Measurements from ENCODE around the gene DSG3.
"Not testable (repeated sequence)": the region's sequence is repeated elsewhere in the genome, so short reads cannot be mapped to it uniquely, and the experiment has no call there.

DSG3 gene

DNA sequence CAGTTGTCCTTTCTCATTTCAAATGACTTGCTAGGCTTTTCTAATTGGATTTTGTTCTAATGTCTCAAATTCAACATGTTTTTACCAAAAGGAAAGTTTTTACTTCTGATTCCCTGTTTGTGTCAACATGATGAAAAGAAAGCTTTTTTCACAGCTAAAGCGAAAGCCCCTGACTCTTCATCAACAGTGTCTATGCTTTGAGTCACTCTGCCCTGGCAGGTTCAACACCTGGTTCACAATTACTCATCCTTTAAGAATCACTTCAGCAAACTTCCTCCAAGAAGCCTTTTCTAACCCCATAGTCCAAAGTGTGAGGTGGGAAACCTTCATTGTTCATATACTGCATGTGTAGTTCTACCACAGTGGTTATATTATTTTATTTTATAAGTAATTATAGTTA, 42.8 kb downstream of the DSG3 start:
- H3K27me3 ChIP-seq (replicated peaks in 2 of 5; ENCODE audit: control insufficient read depth in 4 of 5, insufficient read depth in 5 of 5, low read length in 4 of 5): no peaks in the 10 kb centered on the region
- CTCF ChIA-PET: no interaction called here
- H3K36me3 ChIP-seq (ENCODE audit: control insufficient read depth in 4 of 4, insufficient read depth in 4 of 4, low read length in 3 of 4): no peaks in the 10 kb centered on the region
- H3K27ac ChIP-seq (ENCODE audit: insufficient read depth in 1 of 2, low read depth in 1 of 2, low read length in 2 of 2, poor library complexity in 1 of 2, severe bottlenecking in 2 of 2): no peak overlapping the region
- no peaks in the 10 kb centered on the region for H3K4me1 ChIP-seq (ENCODE audit: control extremely low read depth in 1 of 4, control insufficient read depth in 4 of 4, insufficient read depth in 4 of 4, low read length in 3 of 4)
- H3K9me3 ChIP-seq (ENCODE audit: control extremely low read depth in 1 of 5, control insufficient read depth in 4 of 5, insufficient read depth in 2 of 5, low read depth in 1 of 5, low read length in 4 of 5): no peaks in the 10 kb centered on the region
- POLR2A ChIA-PET: no interaction called here
- no peak for DNase-seq
- H3K4me3 ChIP-seq (ENCODE audit: control insufficient read depth in 1 of 7, extremely low read depth in 1 of 7, insufficient read depth in 4 of 7, low read depth in 2 of 7, low read length in 6 of 7): no peak overlapping the region
- WGBS (ENCODE audit: insufficient coverage): 83% methylated on average over 1 of the region's 1 CpG

DNA sequence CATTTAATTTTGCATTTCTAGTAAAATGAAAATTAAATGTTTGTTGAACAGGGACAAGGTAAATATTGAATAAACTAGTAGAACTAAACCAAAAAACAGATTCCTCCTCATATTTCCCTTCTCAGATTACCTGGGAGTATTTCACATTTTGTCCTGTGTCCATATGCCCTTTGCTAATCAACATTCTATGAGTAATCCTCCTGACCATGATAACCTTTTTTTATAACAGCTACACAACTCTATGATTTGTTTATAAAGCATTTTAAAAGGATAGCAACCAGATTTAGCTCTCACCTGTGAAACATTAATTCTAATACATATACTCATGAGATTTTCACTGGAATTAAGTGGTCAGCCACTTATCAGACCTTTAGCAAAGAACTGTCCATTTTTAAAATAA, 43.3 kb downstream of the DSG3 start:
- DNase-seq: no peak
- H3K4me1 ChIP-seq (ENCODE audit: control extremely low read depth in 1 of 4, control insufficient read depth in 4 of 4, insufficient read depth in 4 of 4, low read length in 3 of 4): no peaks in the 10 kb centered on the region
- no peaks in the 10 kb centered on the region for H3K9me3 ChIP-seq (ENCODE audit: control extremely low read depth in 1 of 5, control insufficient read depth in 4 of 5, insufficient read depth in 2 of 5, low read depth in 1 of 5, low read length in 4 of 5)
- H3K27ac ChIP-seq (ENCODE audit: insufficient read depth in 1 of 2, low read depth in 1 of 2, low read length in 2 of 2, poor library complexity in 1 of 2, severe bottlenecking in 2 of 2): no peak overlapping the region
- H3K4me3 ChIP-seq (ENCODE audit: control insufficient read depth in 1 of 7, extremely low read depth in 1 of 7, insufficient read depth in 4 of 7, low read depth in 2 of 7, low read length in 6 of 7): no peak overlapping the region
- no peaks in the 10 kb centered on the region for H3K36me3 ChIP-seq (ENCODE audit: control insufficient read depth in 4 of 4, insufficient read depth in 4 of 4, low read length in 3 of 4)
- POLR2A ChIA-PET: interaction anchor here (0.6 kb wide), 1 partner anchor 412 kb away, joined by 3 read pairs; no protein-coding TSS in a partner anchor
- CTCF ChIA-PET: no interaction called here
- no peaks in the 10 kb centered on the region for H3K27me3 ChIP-seq (replicated peaks in 2 of 5; ENCODE audit: control insufficient read depth in 4 of 5, insufficient read depth in 5 of 5, low read length in 4 of 5)

DNA sequence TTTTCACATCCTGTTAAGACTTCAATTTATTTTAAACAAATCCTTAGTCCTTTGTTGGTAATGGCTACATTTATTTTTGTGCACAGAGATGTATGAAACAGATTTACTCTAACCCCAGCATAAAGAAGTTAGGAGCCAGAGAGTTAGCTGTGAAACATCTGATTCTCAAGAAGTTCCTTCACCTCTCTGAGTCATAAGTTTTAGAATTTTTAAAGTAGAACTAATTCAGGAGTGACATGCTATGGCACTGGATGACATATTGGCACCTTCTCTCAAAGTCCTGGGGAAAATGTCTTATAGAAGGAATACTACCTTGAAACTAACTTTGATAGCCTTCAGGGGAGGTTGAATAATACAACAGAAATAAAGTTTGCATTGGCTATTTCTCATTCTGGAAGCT, 44.0 kb downstream of the DSG3 start:
- ChIA-PET CTCF (no interaction called here), POLR2A (no interaction called here)
- no peak for DNase-seq
- Histone ChIP-seq H3K27me3 (replicated peaks in 2 of 5; ENCODE audit: control insufficient read depth in 4 of 5, insufficient read depth in 5 of 5, low read length in 4 of 5) (no peaks in the 10 kb centered on the region), H3K4me3 (ENCODE audit: control insufficient read depth in 1 of 7, extremely low read depth in 1 of 7, insufficient read depth in 4 of 7, low read depth in 2 of 7, low read length in 6 of 7) (no peak overlapping the region), H3K36me3 (ENCODE audit: control insufficient read depth in 4 of 4, insufficient read depth in 4 of 4, low read length in 3 of 4) (no peaks in the 10 kb centered on the region), H3K27ac (ENCODE audit: insufficient read depth in 1 of 2, low read depth in 1 of 2, low read length in 2 of 2, poor library complexity in 1 of 2, severe bottlenecking in 2 of 2) (no peak overlapping the region), H3K9me3 (ENCODE audit: control extremely low read depth in 1 of 5, control insufficient read depth in 4 of 5, insufficient read depth in 2 of 5, low read depth in 1 of 5, low read length in 4 of 5) (no peaks in the 10 kb centered on the region), H3K4me1 (ENCODE audit: control extremely low read depth in 1 of 4, control insufficient read depth in 4 of 4, insufficient read depth in 4 of 4, low read length in 3 of 4) (no peaks in the 10 kb centered on the region)

DNA sequence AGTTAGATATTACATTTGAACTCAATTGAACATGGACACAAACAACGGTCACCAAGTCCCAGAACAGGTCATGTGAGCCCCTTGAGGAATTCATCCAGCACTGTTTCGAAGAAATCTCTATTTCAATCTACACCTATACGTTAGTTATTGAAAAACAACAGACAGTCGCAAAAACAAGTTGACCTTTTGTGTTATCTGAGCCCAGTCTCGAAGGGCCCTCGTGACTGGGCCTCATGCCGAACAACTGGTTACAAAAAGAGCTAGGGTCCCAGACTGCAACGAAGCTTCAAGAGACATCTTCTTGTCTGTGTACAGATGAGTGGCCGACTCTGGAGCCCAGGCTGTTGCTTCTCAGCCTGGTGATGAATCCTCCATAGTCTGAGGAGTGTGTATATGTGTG, 45.1 kb downstream of the DSG3 start:
- Histone ChIP-seq H3K27me3 (replicated peaks in 2 of 5; ENCODE audit: control insufficient read depth in 4 of 5, insufficient read depth in 5 of 5, low read length in 4 of 5) (peaks cover 0 to 2% (median 0%) of the 10 kb centered on the region in 5 experiments), H3K36me3 (ENCODE audit: control insufficient read depth in 4 of 4, insufficient read depth in 4 of 4, low read length in 3 of 4) (no peaks in the 10 kb centered on the region), H3K4me3 (ENCODE audit: control insufficient read depth in 1 of 7, extremely low read depth in 1 of 7, insufficient read depth in 4 of 7, low read depth in 2 of 7, low read length in 6 of 7) (no peak overlapping the region), H3K27ac (ENCODE audit: insufficient read depth in 1 of 2, low read depth in 1 of 2, low read length in 2 of 2, poor library complexity in 1 of 2, severe bottlenecking in 2 of 2) (no peak overlapping the region), H3K4me1 (ENCODE audit: control extremely low read depth in 1 of 4, control insufficient read depth in 4 of 4, insufficient read depth in 4 of 4, low read length in 3 of 4) (peaks cover 0 to 5% (median 1%) of the 10 kb centered on the region in 4 experiments), H3K9me3 (ENCODE audit: control extremely low read depth in 1 of 5, control insufficient read depth in 4 of 5, insufficient read depth in 2 of 5, low read depth in 1 of 5, low read length in 4 of 5) (no peaks in the 10 kb centered on the region)
- no peak for DNase-seq
- ChIA-PET POLR2A (no interaction called here), CTCF (no interaction called here)
- WGBS (ENCODE audit: insufficient coverage): 94% methylated on average over 7 of the region's 9 CpGs

DNA sequence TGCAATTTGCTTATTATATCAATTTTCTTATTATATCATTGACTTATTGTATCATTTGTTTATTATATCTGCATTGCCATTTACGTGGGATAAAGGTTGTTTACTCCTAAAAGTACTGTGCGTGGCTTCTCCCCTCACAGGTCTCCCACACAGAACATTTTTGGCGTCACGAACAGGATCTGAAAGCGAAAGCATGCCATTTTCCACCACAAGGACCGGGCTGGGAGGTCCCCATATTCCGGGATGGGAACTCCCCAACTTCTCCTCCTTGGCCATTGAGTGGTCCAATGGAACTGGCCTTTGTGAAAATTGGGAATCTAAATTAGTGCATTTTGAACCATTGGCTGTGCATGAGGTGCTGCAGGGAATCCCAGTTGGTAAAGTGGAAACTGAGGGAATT, 45.6 kb downstream of the DSG3 start:
- Histone ChIP-seq H3K4me3 (ENCODE audit: control insufficient read depth in 1 of 7, extremely low read depth in 1 of 7, insufficient read depth in 4 of 7, low read depth in 2 of 7, low read length in 6 of 7) (no peak overlapping the region), H3K27me3 (replicated peaks in 2 of 5; ENCODE audit: control insufficient read depth in 4 of 5, insufficient read depth in 5 of 5, low read length in 4 of 5) (peaks cover 0 to 2% (median 0%) of the 10 kb centered on the region in 5 experiments), H3K36me3 (ENCODE audit: control insufficient read depth in 4 of 4, insufficient read depth in 4 of 4, low read length in 3 of 4) (no peaks in the 10 kb centered on the region), H3K9me3 (ENCODE audit: control extremely low read depth in 1 of 5, control insufficient read depth in 4 of 5, insufficient read depth in 2 of 5, low read depth in 1 of 5, low read length in 4 of 5) (no peaks in the 10 kb centered on the region), H3K4me1 (ENCODE audit: control extremely low read depth in 1 of 4, control insufficient read depth in 4 of 4, insufficient read depth in 4 of 4, low read length in 3 of 4) (peaks cover 0 to 5% (median 2%) of the 10 kb centered on the region in 4 experiments), H3K27ac (ENCODE audit: insufficient read depth in 1 of 2, low read depth in 1 of 2, low read length in 2 of 2, poor library complexity in 1 of 2, severe bottlenecking in 2 of 2) (no peak overlapping the region)
- no peak for DNase-seq
- POLR2A ChIA-PET: interaction anchor here (1.2 kb wide), 1 partner anchor 54 kb away, joined by 3 read pairs; no protein-coding TSS in a partner anchor
- 98% methylated on average over 6 of the region's 7 CpGs for whole genome bisulfite sequencing (ENCODE audit: insufficient coverage)
- CTCF ChIA-PET: no interaction called here

- Histone ChIP-seq H3K4me1 (ENCODE audit: control extremely low read depth in 1 of 4, control insufficient read depth in 4 of 4, insufficient read depth in 4 of 4, low read length in 3 of 4) (peaks cover 2 to 10% (median 6%) of the 10 kb centered on the region in 4 experiments), H3K9me3 (ENCODE audit: control extremely low read depth in 1 of 5, control insufficient read depth in 4 of 5, insufficient read depth in 2 of 5, low read depth in 1 of 5, low read length in 4 of 5) (no peaks in the 10 kb centered on the region), H3K4me3 (ENCODE audit: control insufficient read depth in 1 of 7, extremely low read depth in 1 of 7, insufficient read depth in 4 of 7, low read depth in 2 of 7, low read length in 6 of 7) (no peak overlapping the region), H3K27me3 (replicated peaks in 2 of 5; ENCODE audit: control insufficient read depth in 4 of 5, insufficient read depth in 5 of 5, low read length in 4 of 5) (peaks cover 0 to 2% (median 0%) of the 10 kb centered on the region in 5 experiments), H3K27ac (ENCODE audit: insufficient read depth in 1 of 2, low read depth in 1 of 2, low read length in 2 of 2, poor library complexity in 1 of 2, severe bottlenecking in 2 of 2) (no peak overlapping the region), H3K36me3 (ENCODE audit: control insufficient read depth in 4 of 4, insufficient read depth in 4 of 4, low read length in 3 of 4) (no peaks in the 10 kb centered on the region)
- DNase-seq: no peak
- CTCF ChIA-PET: no interaction called here
- POLR2A ChIA-PET: interaction anchor here (1.2 kb wide), 1 partner anchor 54 kb away, joined by 3 read pairs; no protein-coding TSS in a partner anchor
Measured at GRCh38 chr18:31493941-31494340, 46.4 kb downstream of the DSG3 start.

- H3K4me3 ChIP-seq (ENCODE audit: control insufficient read depth in 1 of 7, extremely low read depth in 1 of 7, insufficient read depth in 4 of 7, low read depth in 2 of 7, low read length in 6 of 7); DNase-seq; H3K36me3 ChIP-seq (ENCODE audit: control insufficient read depth in 4 of 4, insufficient read depth in 4 of 4, low read length in 3 of 4); CTCF ChIA-PET; H3K27ac ChIP-seq (ENCODE audit: insufficient read depth in 1 of 2, low read depth in 1 of 2, low read length in 2 of 2, poor library complexity in 1 of 2, severe bottlenecking in 2 of 2); POLR2A ChIA-PET; H3K27me3 ChIP-seq (replicated peaks in 2 of 5; ENCODE audit: control insufficient read depth in 4 of 5, insufficient read depth in 5 of 5, low read length in 4 of 5); H3K9me3 ChIP-seq (ENCODE audit: control extremely low read depth in 1 of 5, control insufficient read depth in 4 of 5, insufficient read depth in 2 of 5, low read depth in 1 of 5, low read length in 4 of 5): not testable (repeated sequence)
- no CpG with 5 or more reads among the region's 2 CpGs for WGBS (ENCODE audit: insufficient coverage)
- H3K4me1 ChIP-seq (ENCODE audit: control extremely low read depth in 1 of 4, control insufficient read depth in 4 of 4, insufficient read depth in 4 of 4, low read length in 3 of 4): peaks cover 10 to 18% (median 13%) of the 10 kb centered on the region in 4 experiments
Measured at GRCh38 chr18:31494705-31495244, 47.2 kb downstream of the DSG3 start.

All from common myeloid progenitor, CD34-positive (primary cell).